GM20431 (cell line): Measurements from ENCODE around the gene KAZN.

ENCODE experiments used
- in situ Hi-C: fragments of 300-500 bp; cut with MseI, MboI; formaldehyde crosslinking; loops from one replicate; pipeline ENCODE4 v1.15.0; 2020; ENCODE audit warnings: low sequenced_read_pairs; ENCODE audit not compliant: unreplicated experiment

Gene KAZN

DNA sequence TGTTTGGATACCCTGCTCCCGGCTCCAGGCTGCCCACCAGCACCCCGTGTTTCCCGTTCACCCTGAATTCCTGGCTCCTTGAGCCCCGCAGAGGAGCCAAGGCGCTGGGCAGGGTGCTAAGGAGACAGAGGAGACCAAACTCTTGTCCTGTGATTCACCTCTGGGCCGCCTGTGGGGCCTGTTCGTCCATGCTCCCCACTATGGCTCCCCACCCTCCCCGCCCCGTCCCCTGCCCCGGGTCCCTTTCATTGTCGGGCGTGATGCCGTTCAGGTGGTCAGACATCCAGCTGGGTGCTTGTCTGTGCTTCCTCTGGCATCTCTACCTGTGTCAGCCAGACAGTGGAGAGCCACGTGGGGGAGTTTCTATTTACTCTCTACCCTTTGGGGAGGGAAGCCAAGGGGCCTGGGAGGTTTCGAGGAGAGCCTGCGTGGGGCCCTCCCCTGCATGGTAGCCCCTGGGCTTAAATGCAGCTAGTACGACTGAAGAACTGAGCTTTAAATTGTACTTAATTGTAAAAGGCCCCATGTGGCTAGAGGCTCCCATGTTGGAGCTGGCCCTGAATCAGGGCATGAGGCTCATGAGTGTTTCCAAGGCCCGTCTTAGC, 333.7 kb downstream of the KAZN start:
- in situ Hi-C loops, result no loop called here

GRCh38 chr1:14934867-14935266, 336.4 kb downstream of the KAZN start:
- in situ Hi-C loops, result no loop called here

DNA sequence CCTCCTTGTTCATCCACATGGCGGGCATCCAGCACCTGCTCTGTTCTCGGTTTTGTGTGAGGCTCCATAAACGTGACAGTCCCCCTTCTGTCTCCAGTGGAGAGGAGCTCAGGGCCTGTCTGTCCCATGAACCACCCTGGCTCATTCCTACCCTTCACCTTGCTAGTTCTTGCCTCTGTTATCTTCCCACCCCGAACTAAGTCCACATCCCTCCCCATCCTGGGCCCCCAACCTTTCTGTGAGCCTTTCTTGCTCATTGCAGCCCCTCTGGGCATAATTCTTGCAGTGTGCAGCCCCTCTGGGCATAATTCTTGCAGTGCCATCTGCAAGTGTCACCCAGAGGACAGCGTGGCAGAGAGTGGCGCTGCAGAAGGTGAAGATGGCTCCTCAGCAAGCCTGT, 338.3 kb downstream of the KAZN start:
- in situ Hi-C loops, result no loop called here

- in situ Hi-C loops, result no loop called here
Measured at GRCh38 chr1:14937288-14937949, 338.9 kb downstream of the KAZN start.

DNA sequence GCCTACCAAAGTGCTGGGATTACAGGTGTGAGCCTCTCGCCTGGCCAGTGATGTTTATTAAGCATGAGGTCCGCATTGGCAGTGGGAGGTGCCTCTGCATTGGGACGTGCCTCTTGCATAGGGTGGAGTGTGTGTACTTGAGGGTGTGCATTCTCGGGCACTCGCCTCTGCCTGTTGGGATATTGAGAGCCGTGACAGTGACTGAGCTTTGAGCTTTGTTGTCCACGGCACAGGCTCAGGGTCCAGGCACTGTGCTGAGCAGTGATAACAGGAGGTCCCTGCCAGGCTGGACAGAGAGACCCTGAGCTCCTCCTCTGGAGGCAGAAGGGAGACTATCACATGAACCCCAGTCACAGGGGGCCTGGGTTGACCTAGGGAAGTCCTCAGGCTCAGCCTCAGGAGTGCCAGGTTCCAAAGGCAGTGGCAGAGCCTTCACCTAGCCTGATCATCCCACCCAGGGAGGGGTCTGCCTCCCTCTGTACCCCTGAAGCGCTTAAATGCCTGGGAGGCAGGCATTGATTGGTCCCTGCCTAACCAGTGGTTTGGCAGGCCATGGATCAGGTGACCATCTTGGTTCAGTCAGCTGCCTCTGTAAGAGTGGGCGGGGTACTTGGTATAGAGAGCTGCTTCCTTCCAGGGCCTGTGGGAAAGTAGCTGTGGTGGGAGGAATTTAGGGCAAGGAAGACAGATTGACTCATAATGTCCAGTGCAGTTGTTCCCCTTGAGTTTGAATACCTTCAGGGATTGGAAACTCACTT, 341.2 kb downstream of the KAZN start:
- in situ Hi-C loops, result no loop called here

GRCh38 chr1:14940285-14940870, 341.9 kb downstream of the KAZN start:
- in situ Hi-C loops, result no loop called here

GRCh38 chr1:14941864-14942263, 343.4 kb downstream of the KAZN start:
- in situ Hi-C loops, result no loop called here

DNA sequence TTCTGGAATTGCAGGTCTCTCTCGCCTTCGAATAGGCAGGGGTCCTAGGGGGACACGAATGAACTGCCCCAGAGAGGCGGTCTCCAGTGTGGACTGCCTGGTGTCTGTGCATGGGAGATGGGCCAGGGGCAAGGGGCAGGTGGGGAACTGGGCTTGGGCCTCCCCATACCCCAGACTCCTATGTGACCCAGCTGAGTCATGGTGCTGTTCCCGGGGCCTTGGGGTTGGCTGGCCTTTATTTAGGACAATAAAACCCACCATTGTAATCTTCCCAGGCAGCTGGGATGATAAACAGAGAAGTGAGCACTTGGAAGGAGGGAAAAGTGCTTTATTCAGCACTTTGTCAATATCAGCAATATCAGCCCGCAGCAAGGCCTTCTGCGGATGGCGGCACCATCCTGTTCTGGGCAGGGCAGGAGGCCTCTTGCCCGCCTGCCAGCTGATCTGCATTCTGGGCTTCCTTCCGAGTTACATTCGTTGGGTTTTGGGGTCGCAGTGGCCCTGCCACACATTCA, 346.0 kb downstream of the KAZN start:
- in situ Hi-C loops, result no loop called here

GRCh38 chr1:14945132-14946010, 346.9 kb downstream of the KAZN start:
- in situ Hi-C loops, result no loop called here

- in situ Hi-C loops, result no loop called here
Measured at GRCh38 chr1:14946011-14946359, 347.5 kb downstream of the KAZN start.

DNA sequence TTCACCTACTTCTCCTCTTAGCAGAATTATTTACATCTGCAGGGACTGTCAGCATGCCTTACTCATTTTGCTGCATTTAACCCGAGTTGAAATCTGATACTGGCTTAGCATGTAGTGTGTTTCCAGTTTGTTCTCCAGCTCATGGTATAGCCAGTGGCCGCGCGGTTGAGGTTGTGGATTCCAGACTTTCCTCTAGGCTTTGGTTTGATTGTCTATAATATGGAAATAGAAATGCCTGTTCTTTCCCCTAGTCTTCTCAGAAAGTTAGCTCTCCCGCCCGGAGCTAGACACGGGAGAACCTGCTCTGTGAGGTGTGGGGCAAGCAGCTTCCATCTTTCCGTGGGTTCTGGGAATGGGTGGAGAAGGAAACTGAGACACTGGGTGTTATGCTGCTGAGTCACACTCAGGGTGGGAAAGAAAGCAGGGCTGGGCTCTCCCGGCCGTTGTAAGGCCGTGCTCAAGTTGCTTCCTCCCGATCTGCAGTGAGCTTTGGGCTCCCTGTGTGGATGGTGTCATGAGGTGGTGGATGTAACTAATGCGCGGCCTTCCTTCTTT, 348.3 kb downstream of the KAZN start:
- in situ Hi-C loops, result no loop called here

DNA sequence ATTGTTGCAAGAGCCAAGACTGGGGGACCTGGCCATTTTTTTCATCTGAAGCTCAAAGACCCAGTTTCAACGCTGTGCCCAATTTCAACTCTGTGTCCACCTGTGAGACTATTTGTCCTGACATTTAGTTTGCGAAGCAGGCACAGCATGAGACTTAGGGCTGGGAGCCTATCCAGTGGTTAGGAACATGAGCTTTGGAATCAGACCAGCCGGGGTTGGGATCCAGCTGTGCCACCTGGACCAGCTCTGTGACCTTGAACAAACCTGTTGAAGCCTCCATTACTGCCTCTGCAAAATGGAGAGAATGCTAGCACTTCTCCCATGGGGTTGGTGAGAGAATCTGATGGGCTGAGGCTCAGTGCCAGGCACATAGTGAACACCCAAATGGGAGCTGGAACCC, 348.9 kb downstream of the KAZN start:
- in situ Hi-C loops, result no loop called here

DNA sequence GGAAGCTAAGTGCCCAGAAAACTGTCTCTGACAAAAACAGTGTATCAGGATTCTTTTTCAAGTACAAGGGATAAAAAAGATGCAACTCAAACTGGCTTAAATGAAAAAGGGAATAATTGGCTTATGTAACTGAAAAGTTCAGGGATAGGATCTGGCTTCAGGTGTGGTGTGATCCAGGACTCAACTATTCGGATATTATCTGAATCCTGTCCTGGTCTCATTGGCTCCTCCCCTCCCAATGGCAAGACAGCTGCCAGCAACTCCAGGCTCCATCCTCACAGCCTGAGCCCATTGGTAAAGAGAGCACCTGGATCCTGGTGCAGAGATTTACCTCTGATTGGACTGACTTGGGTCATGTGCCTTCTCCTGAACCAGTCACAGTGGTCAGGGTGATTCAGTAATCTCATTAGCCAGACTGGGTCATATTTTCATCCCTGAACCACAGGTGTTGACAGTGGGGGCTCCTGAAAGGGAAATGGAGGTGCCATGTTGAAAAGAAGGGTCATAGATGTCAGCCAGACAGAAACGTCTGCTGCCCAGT, 349.7 kb downstream of the KAZN start:
- in situ Hi-C loops, result no loop called here

- in situ Hi-C loops, result no loop called here
Measured at GRCh38 chr1:14949270-14949835, 350.9 kb downstream of the KAZN start.

DNA sequence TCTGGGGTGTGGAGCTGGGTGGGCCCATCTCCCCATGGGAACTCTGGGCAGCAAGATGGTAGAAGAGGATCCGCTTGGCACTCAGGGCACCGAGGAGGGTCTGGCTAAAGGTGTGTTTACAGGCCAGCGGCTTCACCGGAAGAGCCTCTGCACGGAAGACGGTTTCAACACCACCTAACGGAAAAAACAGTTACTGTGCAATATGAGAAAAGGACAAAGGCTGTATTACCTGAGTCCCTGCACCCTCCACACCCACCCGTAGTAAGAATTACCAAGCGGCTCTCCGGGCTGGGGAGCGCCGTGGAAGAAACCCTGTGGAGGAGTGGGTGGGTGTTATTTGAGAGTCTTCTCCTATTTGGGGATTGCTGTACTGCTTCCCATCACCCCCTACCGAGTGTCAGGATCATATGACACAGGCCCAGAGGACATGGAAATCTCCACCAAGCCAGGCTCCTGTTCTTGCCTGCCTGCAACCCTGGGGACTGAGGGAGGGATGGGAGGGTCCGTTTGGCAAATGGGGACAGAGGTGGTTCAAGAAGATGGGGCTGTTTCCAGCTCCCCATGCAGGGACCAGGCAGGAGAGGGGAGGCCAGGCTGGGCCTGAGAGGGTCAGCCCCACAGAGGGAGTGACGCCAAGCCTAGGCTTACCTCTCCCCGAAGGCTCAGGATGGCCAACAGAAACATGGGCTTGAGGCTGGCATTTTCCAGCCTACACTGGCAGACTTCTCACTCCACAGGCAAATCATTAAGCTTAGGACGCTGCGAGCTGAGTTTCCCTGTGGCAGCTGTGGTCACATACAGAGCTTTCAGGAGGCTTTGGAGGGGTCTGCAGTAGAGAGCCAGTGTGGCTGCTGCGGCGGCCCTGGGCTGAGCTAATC, 351.6 kb downstream of the KAZN start:
- in situ Hi-C loops, result no loop called here

- in situ Hi-C loops, result no loop called here
Measured at GRCh38 chr1:14951766-14952165, 353.3 kb downstream of the KAZN start.

DNA sequence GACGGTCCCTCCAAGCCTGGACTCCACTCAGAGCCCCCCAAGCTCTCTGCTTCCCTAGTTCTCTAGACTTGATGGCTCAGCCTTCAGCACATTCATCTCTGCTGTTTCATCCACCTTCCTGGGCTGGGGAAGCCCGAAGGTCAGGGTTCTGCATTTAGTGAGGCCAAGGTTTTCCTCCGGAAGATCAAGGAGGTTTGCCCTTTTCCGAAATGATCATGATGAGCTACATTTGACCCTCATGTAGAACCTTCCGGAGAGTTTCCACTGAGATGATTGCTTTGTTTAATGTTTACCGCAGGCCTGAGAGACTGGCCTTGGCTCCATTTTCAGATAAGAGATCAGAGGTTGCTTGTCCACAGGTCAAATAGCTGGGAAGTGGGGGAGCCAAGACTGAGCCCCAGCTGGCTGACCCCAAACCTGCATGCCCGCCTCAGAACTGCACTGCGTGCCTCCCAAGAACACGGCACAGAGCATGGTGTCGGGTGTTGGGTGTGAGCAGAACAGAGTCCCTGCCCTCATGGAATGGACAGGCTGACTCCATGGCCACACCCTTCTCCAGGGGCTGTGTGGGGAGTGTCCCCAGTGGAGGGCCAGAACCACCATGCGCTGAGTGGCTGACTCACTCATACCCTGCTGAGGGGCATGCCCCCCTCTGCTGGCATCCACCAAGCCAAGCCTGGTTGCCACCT, 354.3 kb downstream of the KAZN start:
- in situ Hi-C loops, result no loop called here

DNA sequence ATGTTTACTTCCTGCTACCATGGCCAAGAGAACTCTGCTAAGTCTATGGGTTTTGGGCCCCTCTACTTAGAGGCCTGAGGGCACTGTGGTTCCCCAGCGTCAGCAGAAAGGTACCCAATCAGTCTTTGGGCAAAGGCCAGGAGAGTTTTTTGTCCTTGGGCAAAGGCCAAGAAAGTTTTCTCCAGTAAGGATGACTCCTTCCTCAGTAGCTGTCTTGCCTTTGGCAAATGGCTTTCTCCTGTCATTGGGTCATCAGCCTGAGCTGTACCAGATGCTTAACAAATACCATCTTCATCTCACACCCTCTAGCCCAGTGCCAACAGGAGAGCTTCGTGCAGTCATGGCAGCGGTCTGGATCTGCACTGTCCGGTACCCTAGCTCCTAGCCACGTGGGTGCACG, 355.7 kb downstream of the KAZN start:
- in situ Hi-C loops, result no loop called here
